GM23338 (cell line): ENCODE results near the gene CALR. TPM values are rescaled to one million over a fixed set of nuclear protein-coding genes. Genes with fewer than 3 reads are reported as not detected.

Experiments
- ATAC-seq: fragments of 200-7000 bp; cut with Tn5 transposase; 3 replicates; pipeline ENCODE4 v1.9.1; 2020
- DNase-seq: peaks from one replicate; pipeline ENCODE4 v3.0.0-alpha.2; 2015; ENCODE audit warnings: low spot score
- H2AFZ ChIP-seq: fragments of 200-600 bp; sonication (generic); 2 replicates; pipeline ENCODE4 v1.8.0; 2016; ENCODE audit warnings: antibody characterized with exemption, mild to moderate bottlenecking, moderate library complexity
- H3F3A ChIP-seq: fragments of 200-600 bp; sonication (generic); replicated peaks from 2 replicates; pipeline ENCODE4 v1.8.0; 2017; ENCODE audit warnings: antibody characterized with exemption, mixed run types, low read depth
- H3K27ac ChIP-seq: fragments of 200-600 bp; sonication (generic); 2 replicates; pipeline ENCODE4 v1.6.1; 2016; ENCODE audit warnings: low read depth
- H3K27me3 ChIP-seq: fragments of 200-600 bp; sonication (generic); 2 replicates; pipeline ENCODE4 v1.8.0; 2016; ENCODE audit warnings: mild to moderate bottlenecking, mixed run types, moderate library complexity; ENCODE audit not compliant: insufficient read depth
- H3K36me3 ChIP-seq: fragments of 200-600 bp; sonication (generic); 2 replicates; pipeline ENCODE4 v1.8.0; 2016; ENCODE audit warnings: mild to moderate bottlenecking; ENCODE audit not compliant: insufficient read depth
- H3K4me1 ChIP-seq: fragments of 200-600 bp; sonication (generic); 2 replicates; pipeline ENCODE4 v1.8.0; 2016; ENCODE audit warnings: mild to moderate bottlenecking, moderate library complexity; ENCODE audit not compliant: insufficient read depth
- H3K4me2 ChIP-seq: fragments of 200-600 bp; sonication (generic); 2 replicates; pipeline ENCODE4 v1.7.1; 2017; ENCODE audit warnings: mixed run types
- H3K4me3 ChIP-seq: fragments of 200-600 bp; sonication (generic); 2 replicates; pipeline ENCODE4 v1.6.1; 2016; ENCODE audit warnings: mixed run types
- H3K79me2 ChIP-seq: fragments of 200-600 bp; sonication (generic); replicated peaks from 2 replicates; pipeline ENCODE4 v1.8.0; 2017; ENCODE audit warnings: mild to moderate bottlenecking; ENCODE audit not compliant: insufficient read depth
- H3K9me2 ChIP-seq: fragments of 200-600 bp; sonication (generic); 2 replicates; pipeline ENCODE4 v1.8.0; 2017; ENCODE audit not compliant: insufficient read depth
- H4K20me1 ChIP-seq: fragments of 200-600 bp; sonication (generic); replicated peaks from 2 replicates; pipeline ENCODE4 v1.8.0; 2017; ENCODE audit warnings: mild to moderate bottlenecking; ENCODE audit not compliant: insufficient read depth
- H3K27ac Mint-ChIP-seq: 2 replicates; pipeline ENCODE4 v1.8.0; 2020; ENCODE audit warnings: inconsistent platforms, mild to moderate bottlenecking, moderate library complexity, mixed read lengths
- H3K27me3 Mint-ChIP-seq: 3 replicates; pipeline ENCODE4 v1.8.0; 2022; ENCODE audit warnings: low read depth, mild to moderate bottlenecking, moderate library complexity, mixed read lengths, inconsistent platforms; ENCODE audit not compliant: insufficient read depth, poor library complexity
- H3K36me3 Mint-ChIP-seq: 3 replicates; pipeline ENCODE4 v1.8.0; 2021; ENCODE audit warnings: low read depth, mild to moderate bottlenecking, inconsistent platforms, moderate library complexity, mixed read lengths
- H3K4me1 Mint-ChIP-seq: 3 replicates; pipeline ENCODE4 v1.8.0; 2020; ENCODE audit warnings: mild to moderate bottlenecking, inconsistent platforms, mixed read lengths
- H3K4me3 Mint-ChIP-seq: 3 replicates; pipeline ENCODE4 v1.8.0; 2021; ENCODE audit warnings: moderate library complexity, mild to moderate bottlenecking, inconsistent platforms, mixed read lengths
- H3K9me3 Mint-ChIP-seq: 3 replicates; pipeline ENCODE4 v1.8.0; 2020; ENCODE audit warnings: moderate library complexity, mild to moderate bottlenecking, inconsistent platforms, mixed read lengths
- CREB1 ChIP-seq: fragments of 250-450 bp; sonication (Bioruptor Pico); IDR thresholded peaks from 2 replicates; pipeline ENCODE4 v1.5.0; 2020; ENCODE audit warnings: low read depth, mild to moderate bottlenecking, moderate library complexity
- CTCF ChIP-seq, 2 experiments: fragments of 200-600 bp in 1 of 2; sonication (generic) in 1 of 2; conservative IDR thresholded peaks; 2 replicates each; pipeline versions ENCODE4 v1.5.1 to v1.6.1; 2016 to 2017; ENCODE audit warnings: antibody characterized with exemption in 2 of 2, low read depth in 2 of 2, mild to moderate bottlenecking in 2 of 2, moderate library complexity in 1 of 2
- ETS1 ChIP-seq: IDR thresholded peaks from 2 replicates; pipeline ENCODE4 v1.6.1; 2016; ENCODE audit warnings: antibody characterized with exemption
- EZH2 ChIP-seq: fragments of 200-600 bp; sonication (generic); IDR thresholded peaks from one replicate; pipeline ENCODE4 v1.8.0; 2017; ENCODE audit warnings: antibody characterized with exemption, mild to moderate bottlenecking, low read depth; ENCODE audit not compliant: unreplicated experiment
- EZH2phosphoT487 ChIP-seq: fragments of 200-600 bp; sonication (generic); IDR thresholded peaks from one replicate; pipeline ENCODE4 v1.8.1; 2018; ENCODE audit warnings: antibody characterized with exemption; ENCODE audit not compliant: unreplicated experiment
- JUNB ChIP-seq: IDR thresholded peaks from one replicate; pipeline ENCODE4 v1.6.1; 2016; ENCODE audit warnings: antibody characterized with exemption; ENCODE audit not compliant: unreplicated experiment
- NANOG ChIP-seq: IDR thresholded peaks from 2 replicates; pipeline ENCODE4 v1.6.1; 2016; ENCODE audit warnings: antibody characterized with exemption, borderline replicate concordance
- POLR2AphosphoS5 ChIP-seq: IDR thresholded peaks from 2 replicates; pipeline ENCODE4 v1.6.1; 2016; ENCODE audit warnings: antibody characterized with exemption, low read depth
- REST ChIP-seq: IDR thresholded peaks from one replicate; pipeline ENCODE4 v1.6.1; 2018; ENCODE audit warnings: antibody characterized with exemption; ENCODE audit not compliant: unreplicated experiment
- STAT1 ChIP-seq: IDR thresholded peaks from one replicate; pipeline ENCODE4 v1.6.1; 2016; ENCODE audit warnings: antibody characterized with exemption; ENCODE audit not compliant: unreplicated experiment
- ZNF114 ChIP-seq: fragments of 250-450 bp; sonication (Bioruptor Pico); IDR thresholded peaks from 2 replicates; pipeline ENCODE4 v1.5.0; 2020; ENCODE audit warnings: mild to moderate bottlenecking, moderate library complexity
- ZNF331 ChIP-seq: fragments of 250-450 bp; sonication (Bioruptor Pico); IDR thresholded peaks from 2 replicates; pipeline ENCODE4 v1.5.0; 2020; ENCODE audit warnings: low read depth, mild to moderate bottlenecking, moderate library complexity
- ZNF462 ChIP-seq: fragments of 250-450 bp; sonication (Bioruptor Pico); IDR thresholded peaks from 2 replicates; pipeline ENCODE4 v1.5.0; 2020; ENCODE audit warnings: mild to moderate bottlenecking, moderate library complexity
- polyA plus RNA-seq: library from polyadenylated mRNA; unstranded; fragments of >200 nt; fragmentation: Nextera tagmentation; extraction: Ambion mirVana; gene quantifications from 2 replicates; pipeline ENCODE4 v1.2.1, GENCODE V29; 2016
- total RNA-seq: library from RNA; depleted of rRNA; stranded (reverse); fragments of >200 nt; shearing (Covaris generic); gene quantifications from 2 replicates; pipeline ENCODE4 v1.2.3, GENCODE V29; 2014

CALR gene
- total and polyA plus RNA-seq, 2 experiments from 2014 or later: 760 to 1,131 TPM

GRCh38 chr19:12990431-12990830 lies 52.0 kb downstream of the CALR start:
- peaks cover 62% of the 10 kb centered on the region for H3K27me3 ChIP-seq
- TF ChIP-seq CREB1 (CRISPR knock-in tag) (no peak), ETS1 (no peak), REST (no peak), ZNF331 (CRISPR knock-in tag) (no peak), EZH2phosphoT487 (no peak), EZH2 (no peak), CTCF (conservative IDR thresholded peaks at IDR 0.05; ENCODE audit: low read depth in 2 of 2) (no peak), STAT1 (no peak), ZNF462 (CRISPR knock-in tag) (no peak), NANOG (no peak), ZNF114 (CRISPR knock-in tag) (no peak), POLR2AphosphoS5 (no peak), JUNB (no peak)
- no peak overlapping the region for H3K4me2 ChIP-seq
- H3K27ac ChIP-seq: no peak overlapping the region
- DNase-seq (no peak), ATAC-seq (no peak; the same call in 1 of the 3 replicates)
- no peaks in the 10 kb centered on the region for H3K9me2 ChIP-seq
- Mint-ChIP-seq H3K27me3 (peaks cover 59% of the 10 kb centered on the region), H3K36me3 (peaks cover 4% of the 10 kb centered on the region; the same call in 2 of the 3 replicates), H3K4me3 (no peak overlapping the region; the same call in 2 of the 3 replicates), H3K4me1 (peaks cover 10% of the 10 kb centered on the region), H3K9me3 (peaks cover 5% of the 10 kb centered on the region; the same call in 1 of the 3 replicates), H3K27ac (no peak overlapping the region)
- H3F3A ChIP-seq: peaks cover 7% of the 10 kb centered on the region
- H3K4me1 ChIP-seq: no peaks in the 10 kb centered on the region; the same call in 1 of the 2 replicates
- no peaks in the 10 kb centered on the region for H3K79me2 ChIP-seq
- no peaks in the 10 kb centered on the region; the same call in 1 of the 2 replicates for H4K20me1 ChIP-seq
- H2AFZ ChIP-seq: no peak overlapping the region
- H3K4me3 ChIP-seq: no peak overlapping the region
- H3K36me3 ChIP-seq: no peaks in the 10 kb centered on the region
